ENCODE measurements around the gene DSP.

DSP gene

GRCh38 chr6:7559651-7560385 lies 18.3 kb downstream of the DSP start:
- TF ChIP-seq ZNF274 (IDR thresholded peaks at IDR 0.05; ENCODE audit: low read depth, low read length) (no peak), SUZ12 (IDR thresholded peaks at IDR 0.05; ENCODE audit: extremely low read depth, insufficient read depth, insufficient read length) (no peak), YY1 (IDR thresholded peaks at IDR 0.05; ENCODE audit: insufficient read depth, insufficient read length) (no peak)
- Histone ChIP-seq H3K4me3 (ENCODE audit: insufficient read length, low read depth) (no peak overlapping the region), H3K36me3 (ENCODE audit: insufficient read depth, insufficient read length, low read length) (peaks cover 73% of the 10 kb centered on the region), H3K9ac (ENCODE audit: insufficient read length, low read depth) (no peak overlapping the region), H3K27me3 (ENCODE audit: insufficient read depth, insufficient read length) (no peaks in the 10 kb centered on the region), H3K9me3 (ENCODE audit: insufficient read depth, low read length) (no peaks in the 10 kb centered on the region), H3K4me1 (ENCODE audit: insufficient read depth, insufficient read length) (no peaks in the 10 kb centered on the region)
- DNase-seq (ENCODE audit: low read depth, low spot score), result no peak

GRCh38 chr6:7561153-7561964 lies 19.9 kb downstream of the DSP start:
- no peaks in the 10 kb centered on the region for H3K4me1 ChIP-seq (ENCODE audit: insufficient read depth, insufficient read length)
- no peak for TF ChIP-seq ZNF274 (IDR thresholded peaks at IDR 0.05; ENCODE audit: low read depth, low read length)
- no peak for TF ChIP-seq SUZ12 (IDR thresholded peaks at IDR 0.05; ENCODE audit: extremely low read depth, insufficient read depth, insufficient read length)
- no peak for TF ChIP-seq YY1 (IDR thresholded peaks at IDR 0.05; ENCODE audit: insufficient read depth, insufficient read length)
- H3K4me3 ChIP-seq (ENCODE audit: insufficient read length, low read depth), result no peak overlapping the region
- H3K36me3 ChIP-seq (ENCODE audit: insufficient read depth, insufficient read length, low read length), result peaks cover 79% of the 10 kb centered on the region
- H3K9ac ChIP-seq (ENCODE audit: insufficient read length, low read depth), result no peak overlapping the region
- H3K9me3 ChIP-seq (ENCODE audit: insufficient read depth, low read length), result no peaks in the 10 kb centered on the region
- no peaks in the 10 kb centered on the region for H3K27me3 ChIP-seq (ENCODE audit: insufficient read depth, insufficient read length)
- DNase-seq (ENCODE audit: low read depth, low spot score), result no peak

DNA sequence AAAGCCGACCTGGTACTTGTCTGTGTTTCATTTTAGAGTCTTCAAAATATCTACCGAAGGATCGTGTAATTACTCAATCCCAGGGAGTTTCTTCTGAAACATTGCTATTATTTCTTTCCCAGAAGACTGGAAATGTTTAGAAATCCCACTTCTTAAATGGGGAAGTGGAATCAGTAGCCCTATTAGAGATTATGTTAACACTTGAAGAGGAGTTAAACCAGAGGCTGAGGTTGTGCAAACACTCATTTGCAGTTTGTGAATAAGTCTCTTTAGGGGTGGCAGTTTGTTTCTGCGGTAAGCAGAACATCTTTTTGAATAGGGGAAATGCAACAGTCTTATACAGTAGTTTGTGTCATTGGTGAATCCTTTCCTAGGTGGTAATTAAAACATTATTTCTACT lies 21.3 kb downstream of the DSP start:
- peaks cover 88% of the 10 kb centered on the region for H3K36me3 ChIP-seq (ENCODE audit: insufficient read depth, insufficient read length, low read length)
- no peaks in the 10 kb centered on the region for H3K4me1 ChIP-seq (ENCODE audit: insufficient read depth, insufficient read length)
- TF ChIP-seq SUZ12 (IDR thresholded peaks at IDR 0.05; ENCODE audit: extremely low read depth, insufficient read depth, insufficient read length) (no peak), YY1 (IDR thresholded peaks at IDR 0.05; ENCODE audit: insufficient read depth, insufficient read length) (no peak), ZNF274 (IDR thresholded peaks at IDR 0.05; ENCODE audit: low read depth, low read length) (no peak)
- no peak for DNase-seq (ENCODE audit: low read depth, low spot score)
- no peak overlapping the region for H3K4me3 ChIP-seq (ENCODE audit: insufficient read length, low read depth)
- no peak overlapping the region for H3K9ac ChIP-seq (ENCODE audit: insufficient read length, low read depth)
- no peaks in the 10 kb centered on the region for H3K27me3 ChIP-seq (ENCODE audit: insufficient read depth, insufficient read length)
- H3K9me3 ChIP-seq (ENCODE audit: insufficient read depth, low read length), result no peaks in the 10 kb centered on the region

- no peaks in the 10 kb centered on the region for H3K4me1 ChIP-seq (ENCODE audit: insufficient read depth, insufficient read length)
- no peak for TF ChIP-seq YY1 (IDR thresholded peaks at IDR 0.05; ENCODE audit: insufficient read depth, insufficient read length)
- no peak for TF ChIP-seq SUZ12 (IDR thresholded peaks at IDR 0.05; ENCODE audit: extremely low read depth, insufficient read depth, insufficient read length)
- TF ChIP-seq ZNF274 (IDR thresholded peaks at IDR 0.05; ENCODE audit: low read depth, low read length), result no peak
- no peaks in the 10 kb centered on the region for H3K9me3 ChIP-seq (ENCODE audit: insufficient read depth, low read length)
- H3K27me3 ChIP-seq (ENCODE audit: insufficient read depth, insufficient read length), result no peaks in the 10 kb centered on the region
- no peak overlapping the region for H3K9ac ChIP-seq (ENCODE audit: insufficient read length, low read depth)
- no peak overlapping the region for H3K4me3 ChIP-seq (ENCODE audit: insufficient read length, low read depth)
- DNase-seq (ENCODE audit: low read depth, low spot score), result no peak
- peaks cover 89% of the 10 kb centered on the region for H3K36me3 ChIP-seq (ENCODE audit: insufficient read depth, insufficient read length, low read length)
Measured at GRCh38 chr6:7566107-7566506, 24.6 kb downstream of the DSP start.

- H3K36me3 ChIP-seq (ENCODE audit: insufficient read depth, insufficient read length, low read length), result peaks cover 89% of the 10 kb centered on the region
- no peak for TF ChIP-seq ZNF274 (IDR thresholded peaks at IDR 0.05; ENCODE audit: low read depth, low read length)
- no peak for TF ChIP-seq YY1 (IDR thresholded peaks at IDR 0.05; ENCODE audit: insufficient read depth, insufficient read length)
- no peak for TF ChIP-seq SUZ12 (IDR thresholded peaks at IDR 0.05; ENCODE audit: extremely low read depth, insufficient read depth, insufficient read length)
- H3K4me1 ChIP-seq (ENCODE audit: insufficient read depth, insufficient read length), result no peaks in the 10 kb centered on the region
- H3K9me3 ChIP-seq (ENCODE audit: insufficient read depth, low read length), result no peaks in the 10 kb centered on the region
- H3K4me3 ChIP-seq (ENCODE audit: insufficient read length, low read depth), result no peak overlapping the region
- no peak overlapping the region for H3K9ac ChIP-seq (ENCODE audit: insufficient read length, low read depth)
- no peak for DNase-seq (ENCODE audit: low read depth, low spot score)
- H3K27me3 ChIP-seq (ENCODE audit: insufficient read depth, insufficient read length), result no peaks in the 10 kb centered on the region
Measured at GRCh38 chr6:7566617-7567173, 25.2 kb downstream of the DSP start.

DNA sequence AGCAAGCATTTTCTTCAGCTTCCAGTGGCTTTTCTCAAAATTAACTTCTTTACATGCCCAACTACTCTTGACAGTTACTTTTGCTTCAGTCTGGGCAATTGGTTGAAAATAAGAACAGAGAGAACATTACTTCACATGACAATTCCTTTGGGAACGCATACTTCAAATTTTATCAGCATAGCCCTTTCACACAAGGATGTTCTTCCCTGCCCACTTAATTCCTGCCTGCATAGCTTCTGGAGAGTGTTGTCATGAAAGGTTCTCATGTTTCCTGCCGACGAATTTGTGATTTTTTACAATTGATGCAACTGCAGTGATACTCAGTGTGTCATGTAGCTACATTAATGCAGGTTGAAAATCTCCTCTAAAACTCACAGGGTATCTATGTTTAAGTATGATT lies 26.6 kb downstream of the DSP start:
- no peaks in the 10 kb centered on the region for H3K27me3 ChIP-seq (ENCODE audit: insufficient read depth, insufficient read length)
- DNase-seq (ENCODE audit: low read depth, low spot score), result no peak
- no peak overlapping the region for H3K9ac ChIP-seq (ENCODE audit: insufficient read length, low read depth)
- peaks cover 91% of the 10 kb centered on the region for H3K36me3 ChIP-seq (ENCODE audit: insufficient read depth, insufficient read length, low read length)
- no peaks in the 10 kb centered on the region for H3K4me1 ChIP-seq (ENCODE audit: insufficient read depth, insufficient read length)
- TF ChIP-seq SUZ12 (IDR thresholded peaks at IDR 0.05; ENCODE audit: extremely low read depth, insufficient read depth, insufficient read length) (no peak), ZNF274 (IDR thresholded peaks at IDR 0.05; ENCODE audit: low read depth, low read length) (no peak), YY1 (IDR thresholded peaks at IDR 0.05; ENCODE audit: insufficient read depth, insufficient read length) (no peak)
- no peaks in the 10 kb centered on the region for H3K9me3 ChIP-seq (ENCODE audit: insufficient read depth, low read length)
- no peak overlapping the region for H3K4me3 ChIP-seq (ENCODE audit: insufficient read length, low read depth)

DNA sequence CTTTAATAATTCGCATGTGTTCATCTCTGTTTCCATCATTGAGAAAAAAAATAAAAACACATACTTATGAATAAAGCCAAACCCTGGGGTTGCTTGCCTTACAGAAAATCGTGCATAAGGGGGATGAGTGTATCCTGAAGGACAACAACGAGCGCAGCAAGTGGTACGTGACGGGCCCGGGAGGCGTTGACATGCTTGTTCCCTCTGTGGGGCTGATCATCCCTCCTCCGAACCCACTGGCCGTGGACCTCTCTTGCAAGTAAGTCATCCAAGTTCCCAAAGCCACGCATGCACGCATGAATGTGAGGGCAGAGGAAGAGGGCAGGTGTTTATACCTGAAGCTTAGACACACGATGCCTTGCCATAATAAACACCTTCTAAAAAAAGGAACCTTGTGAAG lies 27.6 kb downstream of the DSP start:
- no peaks in the 10 kb centered on the region for H3K9me3 ChIP-seq (ENCODE audit: insufficient read depth, low read length)
- H3K4me1 ChIP-seq (ENCODE audit: insufficient read depth, insufficient read length), result no peaks in the 10 kb centered on the region
- H3K9ac ChIP-seq (ENCODE audit: insufficient read length, low read depth), result no peak overlapping the region
- TF ChIP-seq ZNF274 (IDR thresholded peaks at IDR 0.05; ENCODE audit: low read depth, low read length) (no peak), SUZ12 (IDR thresholded peaks at IDR 0.05; ENCODE audit: extremely low read depth, insufficient read depth, insufficient read length) (no peak), YY1 (IDR thresholded peaks at IDR 0.05; ENCODE audit: insufficient read depth, insufficient read length) (no peak)
- no peak overlapping the region for H3K4me3 ChIP-seq (ENCODE audit: insufficient read length, low read depth)
- peaks cover 83% of the 10 kb centered on the region for H3K36me3 ChIP-seq (ENCODE audit: insufficient read depth, insufficient read length, low read length)
- no peaks in the 10 kb centered on the region for H3K27me3 ChIP-seq (ENCODE audit: insufficient read depth, insufficient read length)
- DNase-seq (ENCODE audit: low read depth, low spot score), result no peak

All from NT2/D1 (cell line).